Measurements from ENCODE around the gene UPP2.

UPP2 gene

DNA sequence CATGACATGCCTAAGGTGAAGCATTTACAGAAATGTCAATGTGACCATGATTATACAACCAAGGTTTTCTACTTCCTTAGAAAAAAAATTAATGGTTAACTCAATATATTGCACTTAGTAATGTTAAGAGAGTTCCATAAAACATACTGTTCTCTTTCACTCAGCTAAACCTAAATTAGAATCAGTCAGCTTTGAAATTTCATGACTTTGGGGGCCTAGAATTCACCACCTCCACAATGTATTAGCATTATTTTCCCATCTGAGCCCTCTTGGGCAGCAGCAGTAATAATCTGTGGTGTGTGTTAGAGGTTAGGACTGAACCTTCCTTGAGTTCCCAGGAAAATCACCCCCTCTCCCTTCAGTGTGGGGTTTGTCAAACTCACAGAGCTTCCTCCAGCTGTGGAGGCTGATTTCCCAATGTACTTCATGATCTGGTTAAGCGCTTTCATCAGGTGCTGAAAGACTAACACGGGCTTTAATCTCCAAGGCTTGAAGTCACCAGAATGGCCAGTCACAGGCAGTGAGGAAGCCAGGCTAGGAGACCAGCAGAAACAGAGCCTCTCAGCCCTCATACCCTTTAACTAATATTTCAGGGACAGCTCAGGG is 7.1 kb upstream of the UPP2 start:
- no peak for DNase-seq (ENCODE audit: low read depth)
- no peak overlapping the region for H3K4me3 ChIP-seq (ENCODE audit: low read depth, low read length)
- no peak for TF ChIP-seq CTCF (IDR thresholded peaks at IDR 0.05; ENCODE audit: control insufficient read depth, extremely low read depth, insufficient read depth)

DNA sequence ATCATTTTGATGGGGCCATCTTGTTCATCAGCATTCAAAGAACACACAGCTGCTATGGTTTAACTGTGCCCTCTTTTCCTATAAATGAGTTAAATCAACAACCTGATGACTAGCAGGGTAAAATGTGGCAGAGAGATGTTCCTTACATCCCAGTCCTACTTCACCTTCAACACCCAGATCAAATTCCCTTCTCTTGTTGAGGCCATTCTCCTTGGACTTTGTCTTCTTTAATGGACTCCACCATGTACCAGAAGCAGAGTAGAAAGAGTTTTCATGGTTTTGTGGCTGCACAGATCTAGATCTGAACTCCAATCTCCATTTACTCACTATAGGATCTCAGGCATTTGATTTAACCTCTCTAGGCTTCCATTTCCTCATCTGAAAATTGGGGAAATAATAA is 6.4 kb upstream of the UPP2 start:
- H3K4me3 ChIP-seq (ENCODE audit: low read depth, low read length): no peak overlapping the region
- DNase-seq (ENCODE audit: low read depth): no peak
- TF ChIP-seq CTCF (IDR thresholded peaks at IDR 0.05; ENCODE audit: control insufficient read depth, extremely low read depth, insufficient read depth): no peak

DNA sequence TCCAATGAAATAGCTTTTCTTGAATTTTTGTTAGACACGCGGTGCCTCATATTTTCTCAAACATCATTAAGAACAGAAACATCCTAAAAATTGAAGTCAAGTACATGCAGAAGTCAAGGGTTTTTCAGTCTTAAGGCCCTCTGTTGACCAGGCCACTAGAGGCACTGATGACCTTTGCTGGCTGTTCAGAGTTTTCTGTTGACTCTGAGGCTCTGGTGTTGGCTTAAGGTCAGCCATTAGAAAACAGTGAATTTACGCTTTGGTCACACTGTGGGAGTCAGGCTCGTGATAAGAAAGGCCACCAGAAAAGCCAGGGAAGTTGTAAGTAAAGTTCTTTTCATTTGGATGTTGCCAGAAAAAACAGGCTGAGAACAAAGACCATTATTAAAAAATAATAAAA is 5.8 kb upstream of the UPP2 start:
- peak; percentile 15; the same call in 1 of the 2 replicates for TF ChIP-seq CTCF (IDR thresholded peaks at IDR 0.05; ENCODE audit: control insufficient read depth, extremely low read depth, insufficient read depth)
- no peak overlapping the region for H3K4me3 ChIP-seq (ENCODE audit: low read depth, low read length)
- DNase-seq (ENCODE audit: low read depth): no peak

DNA sequence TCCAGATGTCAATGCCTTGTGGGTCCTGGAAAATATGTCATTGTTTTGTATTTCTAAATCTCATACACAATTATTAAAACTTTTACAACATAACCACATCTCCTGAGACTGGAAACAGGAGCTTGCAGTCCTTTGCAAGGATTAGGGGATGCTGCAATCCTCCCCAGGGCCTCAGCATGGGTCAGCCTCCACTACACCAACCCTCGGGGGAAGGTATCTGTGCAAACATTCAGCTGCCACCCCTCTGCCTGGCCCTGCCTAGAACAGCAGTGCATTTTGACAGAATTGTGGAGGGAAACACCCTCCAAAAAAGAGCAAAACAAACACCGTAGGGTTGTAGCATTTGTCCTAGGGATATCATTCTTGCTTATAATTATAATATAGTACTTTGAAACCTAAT is 4.2 kb upstream of the UPP2 start:
- DNase-seq (ENCODE audit: low read depth): no peak
- TF ChIP-seq CTCF (IDR thresholded peaks at IDR 0.05; ENCODE audit: control insufficient read depth, extremely low read depth, insufficient read depth): no peak
- H3K4me3 ChIP-seq (ENCODE audit: low read depth, low read length): no peak overlapping the region

DNA sequence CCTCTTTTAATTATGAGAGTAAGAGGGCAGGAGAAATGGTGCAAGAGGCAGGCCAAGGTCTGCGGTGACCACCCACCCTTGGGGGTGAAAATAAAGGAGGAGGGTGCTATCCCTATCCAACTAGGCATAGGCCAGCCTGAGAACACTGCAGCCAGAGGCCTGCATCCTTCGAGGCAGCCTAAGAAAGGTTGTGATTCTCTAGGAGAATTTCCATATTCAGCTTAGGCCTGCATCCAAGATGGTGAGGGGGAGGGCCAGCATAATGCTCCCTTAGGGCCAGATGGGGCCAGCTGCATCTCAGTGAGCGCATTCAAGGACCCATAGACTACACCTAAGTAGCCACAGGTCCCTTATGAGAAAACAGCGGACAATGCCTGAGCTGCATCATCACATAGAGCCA is 3.5 kb upstream of the UPP2 start:
- H3K4me3 ChIP-seq (ENCODE audit: low read depth, low read length): no peak overlapping the region
- no peak for TF ChIP-seq CTCF (IDR thresholded peaks at IDR 0.05; ENCODE audit: control insufficient read depth, extremely low read depth, insufficient read depth)
- DNase-seq (ENCODE audit: low read depth): no peak

DNA sequence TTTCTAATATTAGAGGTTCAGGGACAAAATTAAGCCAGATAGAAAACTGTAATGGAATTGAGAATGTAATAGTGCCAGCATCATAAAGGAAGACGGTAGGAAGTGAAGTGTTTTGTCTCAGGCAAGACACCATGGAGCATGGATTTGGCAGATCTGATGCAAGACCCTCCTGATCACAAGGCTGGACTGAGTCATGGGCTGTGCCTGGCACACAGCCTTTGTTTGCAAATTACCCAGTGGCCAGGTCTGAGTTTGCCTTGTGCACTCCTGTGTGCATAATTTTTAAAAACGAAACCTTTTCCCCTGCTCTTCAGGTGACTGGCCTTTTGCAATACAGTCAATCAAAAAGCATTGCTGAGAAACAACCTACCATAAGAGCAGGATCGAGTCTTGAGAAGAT is 2.0 kb upstream of the UPP2 start:
- no peak for TF ChIP-seq CTCF (IDR thresholded peaks at IDR 0.05; ENCODE audit: control insufficient read depth, extremely low read depth, insufficient read depth)
- DNase-seq (ENCODE audit: low read depth): no peak
- H3K4me3 ChIP-seq (ENCODE audit: low read depth, low read length): no peak overlapping the region

DNA sequence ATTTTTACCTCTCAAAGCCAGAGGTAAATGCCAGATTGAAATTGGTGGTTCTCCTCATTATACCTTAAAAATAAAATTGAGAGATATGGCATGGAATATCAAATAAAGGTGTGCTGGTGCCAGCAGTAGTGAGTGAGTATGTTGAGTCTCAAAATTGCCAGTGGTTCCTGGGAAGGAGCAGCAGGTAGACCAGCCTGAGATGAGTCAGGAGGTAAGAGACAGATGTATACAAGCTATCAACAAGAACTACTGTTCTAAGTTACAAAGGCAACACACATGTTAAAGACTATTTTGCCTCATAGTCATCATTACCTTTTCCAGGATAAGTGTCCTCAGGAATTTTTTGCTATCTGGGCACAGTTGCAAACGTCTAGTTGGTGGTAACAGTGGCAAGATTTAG is 1.3 kb upstream of the UPP2 start:
- no peak for TF ChIP-seq CTCF (IDR thresholded peaks at IDR 0.05; ENCODE audit: control insufficient read depth, extremely low read depth, insufficient read depth)
- no peak for DNase-seq (ENCODE audit: low read depth)
- no peak overlapping the region for H3K4me3 ChIP-seq (ENCODE audit: low read depth, low read length)
